ENCODE results near the gene EXD3. TPM values are rescaled to one million over a fixed set of nuclear protein-coding genes. Genes with fewer than 3 reads are reported as not detected.
A peak's percentile ranks its signal among the peaks of the same experiment; 100 is the strongest.

The EXD3 gene
- total and polyA plus RNA-seq, 2 of the 4 experiments (the other 2 are of a cell fraction), result 1.1 to 7.4 TPM

DNA sequence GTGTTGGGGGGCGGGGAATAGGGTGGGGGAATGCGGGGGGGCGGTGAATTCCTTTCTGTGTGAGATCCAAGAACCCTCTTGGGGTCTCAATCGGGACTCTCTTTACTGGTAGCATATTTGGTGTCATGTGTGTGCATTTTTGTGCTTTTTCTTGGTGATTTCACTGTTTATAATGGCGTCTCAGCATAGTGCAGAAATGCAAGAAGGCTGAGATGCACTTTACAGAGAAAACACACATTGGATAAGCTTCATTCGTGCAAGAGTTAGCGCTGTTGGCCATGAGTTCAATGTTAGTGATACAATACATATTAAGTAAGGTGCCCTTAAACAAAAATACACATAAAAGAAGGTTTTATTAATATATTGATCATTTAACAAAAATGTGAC, 19.0 kb upstream of the EXD3 start:
- H3K56ac ChIP-seq (ENCODE audit: extremely low read depth, insufficient read depth, low read length), result no peak overlapping the region
- intact Hi-C loops (cut with micrococcal nuclease) (no loop called here), in situ Hi-C loops (cut with MboI; ENCODE audit: low sequenced_read_pairs) (no loop called here)

More for the DNA sequence above, 19.0 kb upstream of the EXD3 start:
- Histone ChIP-seq H3K4me2 (ENCODE audit: low read depth, low read length) (peak overlapping the region; percentile 40; the same call in 1 of the 2 replicates), H2BK15ac (ENCODE audit: low read depth, low read length) (no peak overlapping the region), H4K5ac (ENCODE audit: low read depth, low read length) (no peak overlapping the region), H3K4me3 (ENCODE audit: insufficient read depth, low read depth, low read length) (no peak overlapping the region), H2AK9ac (replicated peaks; ENCODE audit: low read depth, low read length, poor library complexity) (no peak overlapping the region), H3K9me3 (ENCODE audit: control insufficient read depth, insufficient read depth, low read length) (no peaks in the 10 kb centered on the region), H2BK20ac (ENCODE audit: low read depth, low read length) (no peak overlapping the region), H4K20me1 (ENCODE audit: insufficient read depth, low read length) (peaks cover 4% of the 10 kb centered on the region; the same call in 1 of the 2 replicates), H3K4me1 (ENCODE audit: control insufficient read depth, insufficient read depth, low read length) (peaks cover 2% of the 10 kb centered on the region; the same call in 1 of the 2 replicates), H3K79me1 (ENCODE audit: low read depth in 1 of 2, low read length in 2 of 2) (no peaks in the 10 kb centered on the region), H3K14ac (replicated peaks; ENCODE audit: low read depth, low read length) (no peak overlapping the region), H3K9me1 (ENCODE audit: insufficient read depth, low read length) (no peaks in the 10 kb centered on the region), H3K9ac (ENCODE audit: low read depth, low read length) (no peak overlapping the region), H3K27me3 (ENCODE audit: control insufficient read depth, insufficient read depth, low read length) (peaks cover 3% of the 10 kb centered on the region; the same call in 1 of the 2 replicates), H3K27ac (ENCODE audit: insufficient read depth, low read length) (no peak overlapping the region), H3K36me3 (ENCODE audit: control insufficient read depth, insufficient read depth, low read length) (no peaks in the 10 kb centered on the region), H3K18ac (ENCODE audit: low read depth, low read length) (no peak overlapping the region), H2BK120ac (ENCODE audit: low read depth, low read length) (no peak overlapping the region), H3K23ac (ENCODE audit: low read depth, low read length) (no peak overlapping the region), H2AFZ (replicated peaks; ENCODE audit: low read length, poor library complexity) (no peak overlapping the region), H2BK5ac (ENCODE audit: low read depth, low read length, poor library complexity, severe bottlenecking) (no peak overlapping the region), H3K4ac (ENCODE audit: low read depth, low read length) (no peak overlapping the region), H4K91ac (ENCODE audit: insufficient read depth, low read depth, low read length) (no peak overlapping the region), H2AK5ac (ENCODE audit: low read depth, low read length) (no peak overlapping the region), H4K8ac (ENCODE audit: low read depth in 2 of 2, low read length in 2 of 2) (no peak overlapping the region)
- no peak; the same call in 1 of the 2 replicates for ATAC-seq (ENCODE audit: low read depth)
- no CpG with 5 or more reads among the region's 7 CpGs for WGBS, 2 experiments (ENCODE audit: extremely low coverage in 2 of 2, insufficient read length in 1 of 2)
- POLR2A ChIA-PET (ENCODE audit: unreplicated experiment), result no interaction called here
- no peak for TF ChIP-seq RFX5 (IDR thresholded peaks at IDR 0.05; ENCODE audit: low read depth, low read length)
- TF ChIP-seq CEBPB (IDR thresholded peaks at IDR 0.05; ENCODE audit: low read depth, low read length), result no peak
- BruUV-seq (replicated peaks), result no TSS peak
- no peak for DNase-seq
- dilution Hi-C loops (cut with HindIII; ENCODE audit: low sequenced_read_pairs, unreplicated experiment), result no loop called here
- CTCF ChIA-PET, result interaction anchor here (1.1 to 1.9 kb wide), 2 partner anchors 19 to 93 kb away, joined by 4 to 5 read pairs; partner anchors contain the start of genes EXD3 and NOXA1

Measured in IMR-90 (cell line).